GM23248 (cell line): ENCODE results near the gene FMOD.

Source experiments
- EZH2 ChIP-seq: fragments of 200-600 bp; sonication (generic); IDR thresholded peaks from 2 replicates; pipeline ENCODE4 v1.6.1; 2018; ENCODE audit warnings: antibody characterized with exemption, mild to moderate bottlenecking; ENCODE audit not compliant: insufficient read depth, poor library complexity, severe bottlenecking
- EZH2phosphoT487 ChIP-seq: fragments of 200-600 bp; sonication (generic); IDR thresholded peaks from 2 replicates; pipeline ENCODE4 v1.6.1; 2018; ENCODE audit warnings: antibody characterized with exemption, moderate library complexity, mild to moderate bottlenecking, low read depth; ENCODE audit not compliant: insufficient read depth

GRCh38 chr1:203361945-203362719 lies 11.2 kb upstream of the FMOD start:
- TF ChIP-seq EZH2phosphoT487 (no peak), EZH2 (no peak)
